Ecto neural progenitor cell (in vitro differentiated cells): ENCODE measurements around the gene SMKR1.
"Not testable (repeated sequence)": the region's sequence is repeated elsewhere in the genome, so short reads cannot be mapped to it uniquely, and the experiment has no call there.

Source experiments
- DNase-seq: peaks from one replicate; pipeline ENCODE4 v3.0.0-alpha.2; 2018; ENCODE audit warnings: low spot score

Gene SMKR1

GRCh38 chr7:129529643-129530042, 27.3 kb downstream of the SMKR1 start:
- DNase-seq, result no peak

- no peak for DNase-seq
Observed at GRCh38 chr7:129530795-129531391, 28.6 kb downstream of the SMKR1 start.

- DNase-seq, result no peak
Observed at GRCh38 chr7:129531721-129532120, 29.4 kb downstream of the SMKR1 start.

GRCh38 chr7:129532375-129532774, 30.0 kb downstream of the SMKR1 start:
- DNase-seq, result no peak

DNA sequence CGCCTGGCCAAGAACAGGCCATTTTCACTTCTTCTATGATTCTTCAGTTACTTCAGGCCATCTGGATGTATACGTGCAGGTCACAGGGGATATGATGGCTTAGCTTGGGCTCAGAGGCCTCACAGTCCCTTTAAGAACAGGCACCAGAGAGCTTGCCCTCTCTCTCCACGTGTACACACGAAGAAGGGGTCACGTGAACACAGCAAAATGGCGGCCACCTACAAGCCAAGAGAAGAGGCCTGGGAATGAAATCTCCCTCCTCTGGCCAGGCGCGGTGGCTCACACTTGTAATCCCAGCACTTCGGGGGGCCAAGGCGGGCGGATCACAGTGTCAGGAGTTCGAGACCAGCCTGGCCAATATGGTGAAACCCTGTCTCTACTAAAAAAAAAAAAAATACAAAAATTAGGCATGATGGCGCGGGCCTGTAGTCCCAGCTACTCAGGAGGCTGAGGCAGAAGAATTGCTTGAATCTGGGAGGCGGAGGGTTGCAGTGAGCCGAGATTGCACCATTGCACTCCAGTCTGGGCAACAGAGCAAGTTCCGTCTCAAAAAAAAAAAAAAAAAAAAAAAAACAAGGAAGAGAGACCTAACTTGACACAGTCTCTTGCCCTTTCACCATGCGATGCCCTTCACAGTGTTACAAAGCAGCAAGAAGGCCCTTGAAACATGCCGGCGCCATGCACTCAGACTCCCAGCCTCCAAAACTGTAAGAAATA, 32.4 kb downstream of the SMKR1 start:
- DNase-seq, result not testable (repeated sequence)

DNA sequence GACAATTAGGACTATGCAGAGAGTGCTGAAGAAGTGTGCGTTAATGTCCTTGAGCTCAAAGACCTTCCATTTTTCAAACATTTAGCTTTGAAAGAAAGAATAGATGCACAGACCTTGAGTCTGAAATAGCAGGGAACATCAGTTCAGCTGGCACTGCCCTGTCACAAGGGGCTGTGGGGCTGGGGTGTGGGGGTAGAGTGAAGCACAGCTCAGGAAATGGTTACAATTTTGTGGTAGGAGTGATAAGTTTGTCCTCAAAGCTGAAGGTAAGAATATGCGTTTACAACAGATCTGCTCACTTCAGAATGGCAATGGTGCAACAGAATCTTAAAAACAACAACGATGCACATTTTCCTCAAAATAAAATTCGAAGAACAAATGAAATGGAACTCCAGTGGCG, 33.6 kb downstream of the SMKR1 start:
- no peak for DNase-seq

GRCh38 chr7:129536323-129536722, 34.0 kb downstream of the SMKR1 start:
- no peak for DNase-seq

DNA sequence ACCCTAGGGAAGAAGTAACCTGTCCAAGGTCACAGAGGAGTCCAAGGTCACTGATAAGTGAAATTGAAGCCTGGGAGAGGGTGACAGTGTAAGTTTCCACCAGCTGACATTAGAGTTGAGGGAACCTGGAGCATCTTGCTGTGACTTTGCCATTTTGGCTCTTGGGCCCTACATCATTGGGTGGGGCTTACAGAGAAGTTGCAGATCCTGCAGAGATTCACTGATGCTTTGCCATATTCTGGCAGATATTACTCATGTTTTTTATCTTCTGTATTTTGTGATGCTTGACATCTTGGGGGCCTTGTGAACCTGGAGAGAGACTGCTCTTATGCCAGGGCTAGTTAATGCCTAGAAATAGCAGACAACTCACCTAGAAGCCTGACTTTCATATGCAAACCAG, 36.5 kb downstream of the SMKR1 start:
- no peak for DNase-seq

- DNase-seq, result no peak
Observed at GRCh38 chr7:129540340-129540739, 38.0 kb downstream of the SMKR1 start.

DNA sequence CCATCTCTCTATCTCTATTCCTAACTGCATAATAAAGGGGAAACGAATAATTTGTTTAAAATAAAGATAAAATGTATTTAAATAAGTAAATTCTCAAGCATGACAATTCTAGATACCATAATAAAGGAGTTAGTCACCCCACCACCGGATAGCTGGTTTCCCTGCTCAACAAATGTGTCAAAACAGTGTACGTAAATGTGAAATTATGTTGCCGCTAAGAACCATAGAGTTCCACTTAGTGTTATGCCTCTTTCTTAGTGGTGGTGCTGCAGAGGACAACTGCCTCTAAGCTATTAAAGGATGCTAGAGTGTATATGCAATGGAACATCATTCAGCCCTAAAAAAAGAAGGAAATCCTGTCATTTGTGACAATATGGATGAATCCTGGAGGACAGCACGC, 42.4 kb downstream of the SMKR1 start:
- DNase-seq, result no peak

GRCh38 chr7:129550693-129551360, 48.5 kb downstream of the SMKR1 start:
- DNase-seq, result no peak

- DNase-seq, result no peak
Observed at GRCh38 chr7:129553899-129554461, 51.6 kb downstream of the SMKR1 start.

DNA sequence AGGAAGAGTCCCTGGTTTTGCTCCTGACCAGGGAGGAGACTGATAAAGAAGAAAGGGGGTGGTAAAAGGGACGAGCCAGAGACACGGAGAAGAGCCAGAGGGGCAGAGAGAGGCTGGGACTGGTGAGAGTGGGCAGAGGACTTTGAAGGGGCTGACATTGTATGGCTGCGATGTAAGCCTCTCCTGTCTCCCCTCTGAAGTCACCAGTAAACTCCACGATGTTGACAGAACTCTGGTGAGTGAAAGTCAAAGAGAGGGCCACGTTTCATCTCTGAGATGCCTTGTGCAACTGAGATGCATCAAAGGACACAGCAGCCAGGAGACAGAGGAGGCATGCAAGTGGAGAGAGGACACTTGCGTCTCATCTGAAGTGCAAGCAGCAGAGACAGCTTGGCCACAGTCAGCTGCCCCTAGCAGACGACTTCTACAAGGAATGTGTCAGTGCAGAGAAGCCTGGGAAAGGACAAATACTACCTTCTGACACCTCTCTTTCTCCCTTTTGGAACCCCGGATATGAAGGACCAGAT, 54.3 kb downstream of the SMKR1 start:
- DNase-seq, result no peak

DNA sequence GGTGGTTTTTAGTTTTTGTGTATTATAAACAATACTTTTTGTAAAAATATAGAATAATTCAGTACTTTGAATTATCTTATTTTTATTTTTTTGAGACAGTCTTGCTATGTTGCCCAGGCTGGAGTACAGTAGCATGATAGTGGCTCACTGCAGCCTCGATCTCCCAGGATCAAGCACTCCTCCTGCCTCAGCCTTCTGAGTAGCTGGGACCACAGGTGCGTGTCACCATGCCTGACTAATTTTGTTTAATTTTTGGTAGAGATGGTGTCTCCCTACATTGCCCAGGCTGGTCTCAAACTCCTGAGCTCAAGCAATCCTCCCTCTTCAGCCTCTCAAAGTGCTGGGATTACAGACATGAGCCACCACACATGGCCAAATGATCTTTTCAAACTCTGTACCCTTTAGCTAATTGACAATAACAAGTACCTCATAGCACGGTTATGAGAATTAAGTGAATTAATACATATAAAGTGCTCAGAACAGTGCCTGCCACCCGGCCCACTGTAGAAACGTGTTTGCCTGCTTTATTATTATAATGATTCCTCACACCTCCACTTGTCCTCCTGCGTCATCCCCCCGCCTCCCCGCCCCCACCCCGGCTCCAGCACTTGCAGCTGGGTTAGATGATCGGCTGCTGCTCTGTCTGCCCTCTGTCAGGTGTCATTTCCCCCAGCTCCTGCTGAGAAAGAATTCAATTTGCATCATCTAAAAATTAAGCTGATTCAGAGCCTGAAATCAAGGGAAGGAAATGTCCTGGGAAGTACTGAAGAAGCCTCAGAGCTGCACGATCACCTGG, 55.6 kb downstream of the SMKR1 start:
- DNase-seq, result no peak

- no peak for DNase-seq
Observed at GRCh38 chr7:129559564-129559963, 57.2 kb downstream of the SMKR1 start.

DNA sequence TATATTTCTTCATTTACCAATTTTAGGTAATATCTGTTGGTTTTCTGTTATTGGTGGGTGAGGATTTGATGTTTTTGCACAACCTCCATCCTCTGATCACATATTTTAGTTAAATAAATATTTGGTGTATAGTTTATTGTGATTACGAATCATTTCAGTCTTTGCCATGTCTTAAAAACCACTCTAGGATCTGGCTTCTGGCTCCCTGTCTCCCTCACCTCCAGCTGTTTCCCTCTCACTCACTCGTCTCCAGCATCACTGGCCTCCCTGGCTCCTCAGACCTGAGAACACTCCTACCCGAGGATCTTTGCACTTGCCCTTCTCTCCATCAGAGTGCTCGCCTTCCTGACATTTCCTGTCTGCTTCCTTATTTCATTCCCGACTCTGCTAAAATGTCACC, 58.5 kb downstream of the SMKR1 start:
- DNase-seq, result no peak

GRCh38 chr7:129561677-129562359, 59.5 kb downstream of the SMKR1 start:
- peak; percentile 55 for DNase-seq
